Keratinocyte (primary cell): ENCODE data around the gene EHBP1. TPM values are rescaled to one million over a fixed set of nuclear protein-coding genes. Genes with fewer than 3 reads are reported as not detected.

Source experiments
- DNase-seq: peaks from one replicate; pipeline ENCODE4 v3.0.0-alpha.2; 2011; ENCODE audit warnings: low read depth, missing footprints, low spot score
- FAIRE-seq: peaks from 2 replicates; lab custom pipeline; 2011; peaks lifted over from hg19 to GRCh38; lab: Jason Lieb, UNC
- H2AFZ ChIP-seq: 2 replicates; pipeline ENCODE4 v1.6.0; 2012; ENCODE audit warnings: low read length, control low read depth, inconsistent platforms; ENCODE audit not compliant: control insufficient read depth
- H3K27ac ChIP-seq: 2 replicates; pipeline ENCODE4 v1.5.1; 2011; ENCODE audit warnings: low read length; ENCODE audit not compliant: control insufficient read depth, insufficient read depth
- H3K27me3 ChIP-seq: 3 replicates; pipeline ENCODE4 v1.6.0; 2011; ENCODE audit warnings: low read length; ENCODE audit not compliant: control insufficient read depth, insufficient read depth; ENCODE audit errors: extremely low read depth
- H3K36me3 ChIP-seq, 2 experiments: 2 replicates in 1 of 2; 3 replicates in 1 of 2; pipeline ENCODE4 v1.5.1; 2011; ENCODE audit warnings: low read length in 2 of 2, mild to moderate bottlenecking in 1 of 2; ENCODE audit not compliant: control insufficient read depth in 2 of 2, insufficient read depth in 2 of 2; ENCODE audit errors: extremely low read depth in 1 of 2
- H3K4me1 ChIP-seq: 3 replicates; pipeline ENCODE4 v1.5.1; 2011; ENCODE audit warnings: low read length; ENCODE audit not compliant: control insufficient read depth, insufficient read depth; ENCODE audit errors: extremely low read depth
- H3K4me2 ChIP-seq: 3 replicates; pipeline ENCODE4 v1.6.0; 2011; ENCODE audit warnings: low read depth, low read length; ENCODE audit not compliant: control insufficient read depth, insufficient read depth; ENCODE audit errors: extremely low read depth
- H3K4me3 ChIP-seq, 3 experiments: fragments of 200-600 bp in 1 of 3; sonication (generic) in 1 of 3; 2 replicates in 2 of 3; 3 replicates in 1 of 3; pipeline ENCODE4 v1.5.1; 2011 to 2016; ENCODE audit warnings: low read length in 3 of 3, mild to moderate bottlenecking in 3 of 3, control low read depth in 2 of 3, inconsistent platforms in 1 of 3, low read depth in 1 of 3, mixed read lengths in 1 of 3, mixed run types in 1 of 3, moderate library complexity in 1 of 3; ENCODE audit not compliant: control insufficient read depth in 2 of 3, insufficient read depth in 2 of 3; ENCODE audit errors: extremely low read depth in 1 of 3
- H3K79me2 ChIP-seq: 2 replicates; pipeline ENCODE4 v1.6.0; 2012; ENCODE audit warnings: low read length; ENCODE audit not compliant: control insufficient read depth, insufficient read depth
- H3K9ac ChIP-seq: 3 replicates; pipeline ENCODE4 v1.6.0; 2011; ENCODE audit warnings: low read length; ENCODE audit not compliant: control insufficient read depth, insufficient read depth; ENCODE audit errors: extremely low read depth
- H3K9me1 ChIP-seq: 3 replicates; pipeline ENCODE4 v1.6.0; 2011; ENCODE audit warnings: low read length; ENCODE audit not compliant: control insufficient read depth, insufficient read depth; ENCODE audit errors: extremely low read depth
- H3K9me3 ChIP-seq: 2 replicates; pipeline ENCODE4 v1.5.1; 2012; ENCODE audit warnings: low read depth, low read length; ENCODE audit not compliant: control insufficient read depth
- H4K20me1 ChIP-seq: 3 replicates; pipeline ENCODE4 v1.6.0; 2011; ENCODE audit warnings: low read length; ENCODE audit not compliant: control insufficient read depth, insufficient read depth; ENCODE audit errors: extremely low read depth
- EZH2 ChIP-seq: IDR thresholded peaks from one replicate; pipeline ENCODE4 v1.6.1; 2012; ENCODE audit warnings: inconsistent platforms, mild to moderate bottlenecking, low read length, moderate library complexity
- dilution Hi-C: fragments of 300-500 bp; cut with MboI; formaldehyde crosslinking; loops from one replicate; pipeline ENCODE4 v1.7.0; 2020; ENCODE audit warnings: low sequenced_read_pairs; ENCODE audit not compliant: extremely low pct_ligation_motif_present
- polyA plus RNA-seq, 5 experiments: library from polyadenylated mRNA; depleted of rRNA in 3 of 5; stranded (reverse) in 3 of 5; stranded (forward) in 1 of 5; unstranded in 1 of 5; fragments of >200 nt; gene quantifications; 1 replicate in 1 of 5; 2 replicates in 3 of 5; 3 replicates in 1 of 5; pipeline versions ENCODE4 v1.2.1 to v1.2.3, GENCODE V29; 2011 to 2012; ENCODE audit warnings: missing spikeins in 2 of 5, low read depth in 1 of 5, low replicate concordance in 1 of 5
- TF ChIP-seq, protein P1 (sequence below), 3 experiments: IDR thresholded peaks in 1 of 3; conservative IDR thresholded peaks in 1 of 3; optimal IDR thresholded peaks in 1 of 3; 2 replicates in 2 of 3; 3 replicates in 1 of 3; pipeline versions ENCODE3 to v1.5.1; 2011; ENCODE audit warnings: low read length in 3 of 3, mild to moderate bottlenecking in 3 of 3, moderate library complexity in 2 of 3, control low read depth in 1 of 3, inconsistent platforms in 1 of 3; ENCODE audit not compliant: insufficient read depth in 2 of 3; ENCODE audit errors: extremely low read depth in 1 of 3

Gene EHBP1
- polyA plus RNA-seq, 1 donor (not counting 4 experiments of a cell fraction or from before 2014, with no cell fraction given) = 59.0 TPM

DNA sequence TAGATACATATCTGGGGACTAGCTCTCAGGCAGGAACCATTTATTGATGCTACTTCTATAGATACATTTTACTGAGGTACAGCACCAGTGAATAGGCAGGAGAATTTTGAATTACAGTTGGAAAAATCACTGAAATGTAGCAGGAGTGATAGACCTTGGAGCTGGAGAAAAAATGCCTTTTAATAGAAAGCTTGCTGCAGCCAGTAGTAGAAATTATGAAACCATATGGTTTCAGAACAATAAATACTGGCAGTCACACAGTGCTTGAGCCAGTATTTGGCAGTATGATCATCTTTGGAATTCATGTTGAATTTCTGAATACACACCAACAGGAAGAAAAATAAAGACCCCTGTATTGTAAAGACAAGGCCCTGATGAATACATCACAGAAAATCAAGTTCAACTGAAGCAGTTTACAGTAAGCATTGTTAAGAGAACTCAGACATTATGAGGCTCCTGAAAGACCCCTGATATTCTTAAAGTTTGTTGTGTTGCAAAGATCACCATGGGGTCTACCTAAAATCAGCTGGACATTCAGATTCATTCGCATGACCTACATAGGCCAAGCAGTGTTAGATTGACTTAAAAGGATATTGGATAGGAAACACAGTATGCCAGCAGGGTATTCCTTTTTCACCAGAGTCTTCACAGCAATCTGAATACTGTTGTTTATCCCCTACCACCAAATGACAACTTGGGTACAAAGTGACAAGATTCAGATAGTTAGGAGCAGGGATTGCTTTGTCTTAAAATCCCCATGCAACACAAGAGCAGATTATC is 139.0 kb downstream of the EHBP1 start:
- no peak overlapping the region for H2AFZ ChIP-seq
- TF ChIP-seq, protein P1, sequence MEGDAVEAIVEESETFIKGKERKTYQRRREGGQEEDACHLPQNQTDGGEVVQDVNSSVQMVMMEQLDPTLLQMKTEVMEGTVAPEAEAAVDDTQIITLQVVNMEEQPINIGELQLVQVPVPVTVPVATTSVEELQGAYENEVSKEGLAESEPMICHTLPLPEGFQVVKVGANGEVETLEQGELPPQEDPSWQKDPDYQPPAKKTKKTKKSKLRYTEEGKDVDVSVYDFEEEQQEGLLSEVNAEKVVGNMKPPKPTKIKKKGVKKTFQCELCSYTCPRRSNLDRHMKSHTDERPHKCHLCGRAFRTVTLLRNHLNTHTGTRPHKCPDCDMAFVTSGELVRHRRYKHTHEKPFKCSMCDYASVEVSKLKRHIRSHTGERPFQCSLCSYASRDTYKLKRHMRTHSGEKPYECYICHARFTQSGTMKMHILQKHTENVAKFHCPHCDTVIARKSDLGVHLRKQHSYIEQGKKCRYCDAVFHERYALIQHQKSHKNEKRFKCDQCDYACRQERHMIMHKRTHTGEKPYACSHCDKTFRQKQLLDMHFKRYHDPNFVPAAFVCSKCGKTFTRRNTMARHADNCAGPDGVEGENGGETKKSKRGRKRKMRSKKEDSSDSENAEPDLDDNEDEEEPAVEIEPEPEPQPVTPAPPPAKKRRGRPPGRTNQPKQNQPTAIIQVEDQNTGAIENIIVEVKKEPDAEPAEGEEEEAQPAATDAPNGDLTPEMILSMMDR (optimal IDR thresholded peaks at IDR 0.05 in 1 of 3, IDR thresholded peaks at IDR 0.05 in 1 of 3, conservative IDR thresholded peaks at IDR 0.05 in 1 of 3; ENCODE audit: extremely low read depth in 1 of 3, insufficient read depth in 2 of 3, low read length in 3 of 3) = no peak
- no peak for TF ChIP-seq EZH2
- dilution Hi-C loops = no loop called here

DNA sequence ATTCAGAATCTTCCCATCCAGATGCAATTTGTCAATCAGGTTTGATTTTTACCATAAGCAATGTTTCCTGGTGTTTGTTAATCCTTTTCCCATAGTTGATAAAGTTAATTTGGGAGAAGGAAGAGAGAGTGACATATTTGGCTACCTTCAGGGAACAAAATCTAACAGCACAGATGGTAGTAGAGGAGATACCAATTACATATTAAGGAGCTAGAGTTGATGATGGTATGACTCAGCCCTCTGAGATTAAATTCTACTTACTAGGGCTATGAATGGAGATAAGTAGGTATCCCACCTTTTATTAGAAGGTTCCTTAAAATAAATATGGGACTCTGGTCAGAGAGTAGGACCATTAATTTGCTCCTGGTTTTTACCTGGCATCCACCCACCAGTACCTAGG is 139.7 kb downstream of the EHBP1 start:
- Histone ChIP-seq H3K36me3 (peaks cover 4 to 10% of the 10 kb centered on the region in 2 experiments), H3K27me3 (no peaks in the 10 kb centered on the region), H3K4me1 (no peaks in the 10 kb centered on the region), H3K9ac (no peak overlapping the region), H2AFZ (no peak overlapping the region), H3K9me3 (no peaks in the 10 kb centered on the region), H3K9me1 (peaks cover 2% of the 10 kb centered on the region), H4K20me1 (no peaks in the 10 kb centered on the region), H3K79me2 (no peaks in the 10 kb centered on the region), H3K27ac (no peak overlapping the region), H3K4me3 (no peak overlapping the region), H3K4me2 (no peak overlapping the region)
- dilution Hi-C loops = no loop called here
- FAIRE-seq (no peak), DNase-seq (no peak)
- TF ChIP-seq, protein P1 (optimal IDR thresholded peaks at IDR 0.05 in 1 of 3, IDR thresholded peaks at IDR 0.05 in 1 of 3, conservative IDR thresholded peaks at IDR 0.05 in 1 of 3; ENCODE audit: extremely low read depth in 1 of 3, insufficient read depth in 2 of 3, low read length in 3 of 3) = no peak
- TF ChIP-seq EZH2 = no peak

More for the DNA sequence above, 139.0 kb downstream of the EHBP1 start:
- Histone ChIP-seq H3K27me3 (no peaks in the 10 kb centered on the region), H3K4me2 (no peak overlapping the region), H4K20me1 (no peaks in the 10 kb centered on the region), H3K9ac (no peak overlapping the region), H3K36me3 (peaks cover 4 to 9% of the 10 kb centered on the region in 2 experiments), H3K4me3 (no peak overlapping the region), H3K4me1 (no peaks in the 10 kb centered on the region), H3K9me3 (no peaks in the 10 kb centered on the region), H3K27ac (no peak overlapping the region), H3K79me2 (no peaks in the 10 kb centered on the region), H3K9me1 (peaks cover 2% of the 10 kb centered on the region)
- FAIRE-seq (no peak), DNase-seq (no peak)
